Hepatocyte (in vitro differentiated cells): Measurements from ENCODE around the gene MBIP.

Source experiments
- EZH2 ChIP-seq: fragments of 200-600 bp; sonication (generic); IDR thresholded peaks from 2 replicates; pipeline ENCODE4 v1.6.1; 2016; ENCODE audit warnings: antibody characterized with exemption, mild to moderate bottlenecking, borderline replicate concordance
- TF ChIP-seq, protein P1 (sequence below): fragments of 200-600 bp; sonication (generic); IDR thresholded peaks from 2 replicates; pipeline ENCODE4 v1.5.1; 2016; ENCODE audit warnings: antibody characterized with exemption, mild to moderate bottlenecking; ENCODE audit not compliant: poor library complexity

DNA sequence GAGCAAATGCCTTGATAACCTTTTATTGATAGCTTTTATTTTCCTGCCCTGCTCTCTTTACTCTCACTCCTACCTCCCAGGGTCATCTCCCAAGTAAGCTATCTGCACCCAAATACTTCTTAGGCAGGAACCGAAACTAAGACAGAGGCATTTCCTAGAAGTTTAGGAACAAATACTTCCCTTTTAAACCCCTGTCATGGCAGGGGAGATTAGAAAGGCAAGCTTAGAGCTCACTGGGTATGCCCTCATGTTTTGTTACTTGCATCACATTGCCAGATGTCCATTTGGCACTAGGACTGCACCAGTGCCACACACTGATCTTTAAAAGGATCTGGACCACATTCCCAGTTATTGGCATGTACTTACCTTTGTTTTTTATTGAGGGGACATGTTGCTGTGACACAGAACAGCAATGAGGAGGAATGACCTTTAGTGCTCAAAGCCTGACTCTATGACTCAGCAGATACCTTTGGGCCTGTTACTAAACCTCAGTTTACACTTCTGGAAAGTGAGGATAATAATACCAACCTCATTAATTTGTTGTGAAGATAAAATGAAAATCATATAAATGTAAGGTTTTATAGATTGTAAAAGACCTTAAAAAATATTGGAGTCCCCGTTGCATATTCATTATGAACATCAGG, 40.9 kb upstream of the MBIP start:
- no peak for TF ChIP-seq EZH2
- TF ChIP-seq, protein P1, sequence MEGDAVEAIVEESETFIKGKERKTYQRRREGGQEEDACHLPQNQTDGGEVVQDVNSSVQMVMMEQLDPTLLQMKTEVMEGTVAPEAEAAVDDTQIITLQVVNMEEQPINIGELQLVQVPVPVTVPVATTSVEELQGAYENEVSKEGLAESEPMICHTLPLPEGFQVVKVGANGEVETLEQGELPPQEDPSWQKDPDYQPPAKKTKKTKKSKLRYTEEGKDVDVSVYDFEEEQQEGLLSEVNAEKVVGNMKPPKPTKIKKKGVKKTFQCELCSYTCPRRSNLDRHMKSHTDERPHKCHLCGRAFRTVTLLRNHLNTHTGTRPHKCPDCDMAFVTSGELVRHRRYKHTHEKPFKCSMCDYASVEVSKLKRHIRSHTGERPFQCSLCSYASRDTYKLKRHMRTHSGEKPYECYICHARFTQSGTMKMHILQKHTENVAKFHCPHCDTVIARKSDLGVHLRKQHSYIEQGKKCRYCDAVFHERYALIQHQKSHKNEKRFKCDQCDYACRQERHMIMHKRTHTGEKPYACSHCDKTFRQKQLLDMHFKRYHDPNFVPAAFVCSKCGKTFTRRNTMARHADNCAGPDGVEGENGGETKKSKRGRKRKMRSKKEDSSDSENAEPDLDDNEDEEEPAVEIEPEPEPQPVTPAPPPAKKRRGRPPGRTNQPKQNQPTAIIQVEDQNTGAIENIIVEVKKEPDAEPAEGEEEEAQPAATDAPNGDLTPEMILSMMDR = no peak
